Measurements from ENCODE around the gene LTA4H. TPM values are rescaled to one million over a fixed set of nuclear protein-coding genes. Genes with fewer than 3 reads are reported as not detected.

LTA4H gene
- total RNA-seq, 1 donor from 2014 or later = 67.6 TPM

DNA sequence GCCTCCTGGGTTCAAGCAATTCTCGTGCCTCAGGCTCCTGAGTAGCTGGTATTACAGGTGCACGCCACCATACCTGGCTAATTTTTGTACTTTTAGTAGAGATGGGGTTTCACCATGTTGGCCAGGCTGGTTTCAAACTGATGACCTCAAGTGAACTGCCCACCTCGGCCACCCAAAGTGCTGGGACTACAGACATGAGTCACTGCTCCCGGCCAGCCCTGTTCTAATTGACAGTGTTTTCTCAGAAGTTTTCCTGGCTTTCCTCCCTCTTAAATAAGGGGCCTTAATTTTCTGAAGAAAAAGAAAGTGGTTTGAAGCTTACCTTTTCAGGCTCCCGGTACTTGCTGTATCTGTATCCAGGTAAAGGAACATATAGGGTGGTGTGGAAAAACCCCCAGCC is 40.9 kb downstream of the LTA4H start:
- Histone ChIP-seq H3K36me3 (ENCODE audit: insufficient read depth, low read length) (no peaks in the 10 kb centered on the region), H3K4me3 (ENCODE audit: insufficient read depth, low read depth, low read length) (no peak overlapping the region), H3K27me3 (ENCODE audit: insufficient read depth, low read length) (peaks cover 2% of the 10 kb centered on the region), H3K79me2 (ENCODE audit: insufficient read depth, low read length) (no peaks in the 10 kb centered on the region), H2AFZ (ENCODE audit: low read depth, low read length) (no peak overlapping the region), H3K4me1 (ENCODE audit: insufficient read depth, low read length) (no peaks in the 10 kb centered on the region), H4K20me1 (ENCODE audit: insufficient read depth, low read length) (no peaks in the 10 kb centered on the region), H3K9ac (ENCODE audit: low read length) (no peak overlapping the region), H3K27ac (ENCODE audit: low read depth, low read length) (no peak overlapping the region), H3K4me2 (ENCODE audit: low read length) (no peak overlapping the region), H3K9me3 (ENCODE audit: insufficient read depth, low read depth, low read length) (no peaks in the 10 kb centered on the region)
- no peak for FAIRE-seq
- Mint-ChIP-seq H3K36me3 (ENCODE audit: low read depth, unreplicated experiment) (peaks cover 3% of the 10 kb centered on the region), H3K4me3 (ENCODE audit: unreplicated experiment) (no peak overlapping the region), H3K9me3 (ENCODE audit: unreplicated experiment) (no peaks in the 10 kb centered on the region), H3K27me3 (ENCODE audit: low read depth, unreplicated experiment) (peaks cover 6% of the 10 kb centered on the region), H3K4me1 (ENCODE audit: low read depth, unreplicated experiment) (peaks cover 14% of the 10 kb centered on the region), H3K27ac (ENCODE audit: unreplicated experiment) (no peak overlapping the region)
- no peak for DNase-seq (ENCODE audit: low read depth)
- TF ChIP-seq, protein P1, sequence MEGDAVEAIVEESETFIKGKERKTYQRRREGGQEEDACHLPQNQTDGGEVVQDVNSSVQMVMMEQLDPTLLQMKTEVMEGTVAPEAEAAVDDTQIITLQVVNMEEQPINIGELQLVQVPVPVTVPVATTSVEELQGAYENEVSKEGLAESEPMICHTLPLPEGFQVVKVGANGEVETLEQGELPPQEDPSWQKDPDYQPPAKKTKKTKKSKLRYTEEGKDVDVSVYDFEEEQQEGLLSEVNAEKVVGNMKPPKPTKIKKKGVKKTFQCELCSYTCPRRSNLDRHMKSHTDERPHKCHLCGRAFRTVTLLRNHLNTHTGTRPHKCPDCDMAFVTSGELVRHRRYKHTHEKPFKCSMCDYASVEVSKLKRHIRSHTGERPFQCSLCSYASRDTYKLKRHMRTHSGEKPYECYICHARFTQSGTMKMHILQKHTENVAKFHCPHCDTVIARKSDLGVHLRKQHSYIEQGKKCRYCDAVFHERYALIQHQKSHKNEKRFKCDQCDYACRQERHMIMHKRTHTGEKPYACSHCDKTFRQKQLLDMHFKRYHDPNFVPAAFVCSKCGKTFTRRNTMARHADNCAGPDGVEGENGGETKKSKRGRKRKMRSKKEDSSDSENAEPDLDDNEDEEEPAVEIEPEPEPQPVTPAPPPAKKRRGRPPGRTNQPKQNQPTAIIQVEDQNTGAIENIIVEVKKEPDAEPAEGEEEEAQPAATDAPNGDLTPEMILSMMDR (IDR thresholded peaks at IDR 0.05; ENCODE audit: insufficient read depth, low read depth, low read length) = no peak
- no peak for TF ChIP-seq EZH2 (IDR thresholded peaks at IDR 0.05; ENCODE audit: insufficient read depth, low read length)

DNA sequence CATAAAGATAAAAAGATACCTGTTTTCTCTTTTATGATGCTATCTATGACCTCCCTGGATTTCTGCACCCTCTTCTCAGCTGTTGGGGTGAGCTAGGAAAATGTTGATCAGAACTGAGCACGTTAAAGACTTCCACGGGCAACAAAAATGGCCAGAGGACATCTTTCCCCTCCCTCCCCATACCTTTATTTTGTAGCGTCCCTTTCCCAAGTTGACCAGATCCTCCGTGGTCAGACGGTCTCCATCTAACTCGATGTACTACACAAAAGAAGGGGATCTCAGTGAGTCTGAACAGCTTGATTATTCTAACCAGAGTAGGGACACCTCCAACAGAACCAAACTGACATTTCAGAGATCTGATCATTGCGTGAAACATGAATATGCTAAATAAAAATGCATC is 41.5 kb downstream of the LTA4H start:
- Histone ChIP-seq H3K27me3 (ENCODE audit: insufficient read depth, low read length) (peaks cover 4% of the 10 kb centered on the region), H3K9ac (ENCODE audit: low read length) (no peak overlapping the region), H3K4me3 (ENCODE audit: insufficient read depth, low read depth, low read length) (no peak overlapping the region), H4K20me1 (ENCODE audit: insufficient read depth, low read length) (no peaks in the 10 kb centered on the region), H2AFZ (ENCODE audit: low read depth, low read length) (no peak overlapping the region), H3K4me2 (ENCODE audit: low read length) (no peak overlapping the region), H3K27ac (ENCODE audit: low read depth, low read length) (no peak overlapping the region), H3K36me3 (ENCODE audit: insufficient read depth, low read length) (no peaks in the 10 kb centered on the region), H3K4me1 (ENCODE audit: insufficient read depth, low read length) (no peaks in the 10 kb centered on the region), H3K9me3 (ENCODE audit: insufficient read depth, low read depth, low read length) (no peaks in the 10 kb centered on the region), H3K79me2 (ENCODE audit: insufficient read depth, low read length) (no peaks in the 10 kb centered on the region)
- FAIRE-seq (no peak), DNase-seq (ENCODE audit: low read depth) (no peak)
- no peak overlapping the region for H3K27ac Mint-ChIP-seq (ENCODE audit: unreplicated experiment)
- peaks cover 7% of the 10 kb centered on the region for H3K27me3 Mint-ChIP-seq (ENCODE audit: low read depth, unreplicated experiment)
- H3K4me1 Mint-ChIP-seq (ENCODE audit: low read depth, unreplicated experiment) = peaks cover 14% of the 10 kb centered on the region
- TF ChIP-seq, protein P1 (IDR thresholded peaks at IDR 0.05; ENCODE audit: insufficient read depth, low read depth, low read length) = no peak
- TF ChIP-seq EZH2 (IDR thresholded peaks at IDR 0.05; ENCODE audit: insufficient read depth, low read length) = no peak
- no peaks in the 10 kb centered on the region for H3K9me3 Mint-ChIP-seq (ENCODE audit: unreplicated experiment)
- H3K36me3 Mint-ChIP-seq (ENCODE audit: low read depth, unreplicated experiment) = peaks cover 3% of the 10 kb centered on the region
- H3K4me3 Mint-ChIP-seq (ENCODE audit: unreplicated experiment) = no peak overlapping the region

DNA sequence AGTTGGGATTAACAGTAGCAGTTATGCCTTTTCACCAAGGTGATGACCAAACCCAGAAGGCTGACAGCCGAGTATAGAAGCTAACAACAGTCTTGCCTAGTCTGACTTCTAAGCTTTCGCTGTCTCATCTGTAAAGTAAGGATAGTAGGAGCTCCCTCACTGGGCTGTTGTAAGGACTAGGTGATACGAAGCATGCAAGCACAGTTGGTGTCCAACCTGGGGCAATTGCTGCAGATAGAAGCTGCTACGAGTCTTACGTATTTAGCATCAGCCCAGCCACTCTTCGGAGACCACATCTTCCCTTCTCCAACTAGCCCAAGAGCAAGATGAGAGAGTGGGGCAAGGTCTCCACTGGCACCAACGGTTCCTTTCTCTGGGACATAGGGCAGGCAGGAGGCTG is 45.3 kb downstream of the LTA4H start:
- Mint-ChIP-seq H3K27me3 (ENCODE audit: low read depth, unreplicated experiment) (peaks cover 16% of the 10 kb centered on the region), H3K36me3 (ENCODE audit: low read depth, unreplicated experiment) (peaks cover 3% of the 10 kb centered on the region), H3K4me1 (ENCODE audit: low read depth, unreplicated experiment) (peaks cover 5% of the 10 kb centered on the region), H3K27ac (ENCODE audit: unreplicated experiment) (no peak overlapping the region), H3K4me3 (ENCODE audit: unreplicated experiment) (no peak overlapping the region), H3K9me3 (ENCODE audit: unreplicated experiment) (no peaks in the 10 kb centered on the region)
- H2AFZ ChIP-seq (ENCODE audit: low read depth, low read length) = no peak overlapping the region
- H3K36me3 ChIP-seq (ENCODE audit: insufficient read depth, low read length) = no peaks in the 10 kb centered on the region
- H4K20me1 ChIP-seq (ENCODE audit: insufficient read depth, low read length) = no peaks in the 10 kb centered on the region
- H3K27me3 ChIP-seq (ENCODE audit: insufficient read depth, low read length) = peaks cover 4% of the 10 kb centered on the region
- no peak overlapping the region for H3K4me2 ChIP-seq (ENCODE audit: low read length)
- DNase-seq (ENCODE audit: low read depth) (no peak), FAIRE-seq (no peak)
- no peak overlapping the region for H3K9ac ChIP-seq (ENCODE audit: low read length)
- no peaks in the 10 kb centered on the region for H3K4me1 ChIP-seq (ENCODE audit: insufficient read depth, low read length)
- no peaks in the 10 kb centered on the region for H3K79me2 ChIP-seq (ENCODE audit: insufficient read depth, low read length)
- no peaks in the 10 kb centered on the region for H3K9me3 ChIP-seq (ENCODE audit: insufficient read depth, low read depth, low read length)
- no peak overlapping the region for H3K27ac ChIP-seq (ENCODE audit: low read depth, low read length)
- no peak overlapping the region for H3K4me3 ChIP-seq (ENCODE audit: insufficient read depth, low read depth, low read length)
- no peak for TF ChIP-seq EZH2 (IDR thresholded peaks at IDR 0.05; ENCODE audit: insufficient read depth, low read length)
- TF ChIP-seq, protein P1 (IDR thresholded peaks at IDR 0.05; ENCODE audit: insufficient read depth, low read depth, low read length) = no peak

Measured in astrocyte (in vitro differentiated cells and primary cell).